ENCODE results near the gene TMEM25. TPM values are rescaled to one million over a fixed set of nuclear protein-coding genes. Genes with fewer than 3 reads are reported as not detected.
"Not testable (repeated sequence)": the region's sequence is repeated elsewhere in the genome, so short reads cannot be mapped to it uniquely, and the experiment has no call there.

TMEM25 gene
- 10.1 and 11.2 TPM in 2 replicates for total RNA-seq

- Histone ChIP-seq H3K4me1 (ENCODE audit: insufficient read depth, low read length) (peaks cover 11% of the 10 kb centered on the region), H3K9me3 (ENCODE audit: low read depth, low read length) (no peaks in the 10 kb centered on the region)
Observed at GRCh38 chr11:118530683-118531596, at the start of gene TMEM25. Gene TMEM25, plus strand, starts transcription at chr11:118531192. Its CDS starts 610 bp downstream, at chr11:118531802.

GRCh38 chr11:118481238-118481637 lies 49.8 kb upstream of the TMEM25 start:
- not testable (repeated sequence) for H3K27me3 ChIP-seq (ENCODE audit: insufficient read depth, low read length); H3K4me2 ChIP-seq (ENCODE audit: insufficient read depth, low read length); H4K20me1 ChIP-seq (ENCODE audit: insufficient read depth, low read length); H3K9me3 ChIP-seq (ENCODE audit: low read depth, low read length); H3K4me1 ChIP-seq (ENCODE audit: insufficient read depth, low read length); H3K4me3 ChIP-seq (ENCODE audit: insufficient read depth, low read length); DNase-seq (ENCODE audit: insufficient read length, low spot score, missing footprints); H3K27ac ChIP-seq (ENCODE audit: low read depth, low read length); H2AFZ ChIP-seq (ENCODE audit: low read length); H3K79me2 ChIP-seq (ENCODE audit: insufficient read depth, low read length)
- peaks cover 80% of the 10 kb centered on the region for H3K36me3 ChIP-seq (ENCODE audit: insufficient read depth, low read length)

More at GRCh38 chr11:118530683-118531596, at the start of gene TMEM25:
- Histone ChIP-seq H3K4me2 (ENCODE audit: insufficient read depth, low read length) (peak within 1 kb of the TSS; percentile 78), H3K36me3 (ENCODE audit: insufficient read depth, low read length) (no peaks in the 10 kb centered on the region), H3K79me2 (ENCODE audit: insufficient read depth, low read length) (no peaks in the 10 kb centered on the region), H3K4me3 (ENCODE audit: insufficient read depth, low read length) (peak within 1 kb of the TSS; percentile 83), H4K20me1 (ENCODE audit: insufficient read depth, low read length) (no peaks in the 10 kb centered on the region), H2AFZ (ENCODE audit: low read length) (peak within 1 kb of the TSS; percentile 68), H3K27ac (ENCODE audit: low read depth, low read length) (no peak within 1 kb of the TSS), H3K27me3 (ENCODE audit: insufficient read depth, low read length) (no peaks in the 10 kb centered on the region)
- peak; percentile 96 for DNase-seq (ENCODE audit: insufficient read length, low spot score, missing footprints)
- no peak for TF ChIP-seq CTCF (IDR thresholded peaks at IDR 0.05; ENCODE audit: extremely low read depth, low read depth, low read length)

- TF ChIP-seq CTCF (IDR thresholded peaks at IDR 0.05; ENCODE audit: extremely low read depth, low read depth, low read length), result no peak
- Histone ChIP-seq H3K4me3 (ENCODE audit: insufficient read depth, low read length) (no peak overlapping the region), H3K79me2 (ENCODE audit: insufficient read depth, low read length) (no peaks in the 10 kb centered on the region), H3K4me1 (ENCODE audit: insufficient read depth, low read length) (no peaks in the 10 kb centered on the region), H3K9me3 (ENCODE audit: low read depth, low read length) (no peaks in the 10 kb centered on the region), H3K4me2 (ENCODE audit: insufficient read depth, low read length) (no peak overlapping the region), H3K27ac (ENCODE audit: low read depth, low read length) (no peak overlapping the region), H2AFZ (ENCODE audit: low read length) (no peak overlapping the region), H4K20me1 (ENCODE audit: insufficient read depth, low read length) (no peaks in the 10 kb centered on the region), H3K36me3 (ENCODE audit: insufficient read depth, low read length) (peaks cover 66% of the 10 kb centered on the region), H3K27me3 (ENCODE audit: insufficient read depth, low read length) (no peaks in the 10 kb centered on the region)
- no peak for DNase-seq (ENCODE audit: insufficient read length, low spot score, missing footprints)
Observed at GRCh38 chr11:118484405-118484804, 46.6 kb upstream of the TMEM25 start.

- Histone ChIP-seq H3K79me2 (ENCODE audit: insufficient read depth, low read length) (no peaks in the 10 kb centered on the region), H2AFZ (ENCODE audit: low read length) (no peak overlapping the region), H4K20me1 (ENCODE audit: insufficient read depth, low read length) (no peaks in the 10 kb centered on the region), H3K27ac (ENCODE audit: low read depth, low read length) (no peak overlapping the region), H3K9me3 (ENCODE audit: low read depth, low read length) (no peaks in the 10 kb centered on the region), H3K36me3 (ENCODE audit: insufficient read depth, low read length) (peaks cover 66% of the 10 kb centered on the region), H3K4me1 (ENCODE audit: insufficient read depth, low read length) (no peaks in the 10 kb centered on the region), H3K4me2 (ENCODE audit: insufficient read depth, low read length) (no peak overlapping the region), H3K27me3 (ENCODE audit: insufficient read depth, low read length) (no peaks in the 10 kb centered on the region), H3K4me3 (ENCODE audit: insufficient read depth, low read length) (no peak overlapping the region)
- DNase-seq (ENCODE audit: insufficient read length, low spot score, missing footprints), result no peak
- TF ChIP-seq CTCF (IDR thresholded peaks at IDR 0.05; ENCODE audit: extremely low read depth, low read depth, low read length), result peak; percentile 21
Observed at GRCh38 chr11:118485273-118485672, 45.7 kb upstream of the TMEM25 start.

All from osteoblast (primary cell).